A549 (cell line): ENCODE measurements around the gene TAB3.

Experiments used
- KDM5A ChIP-seq: fragments of 200-600 bp; sonication (generic); IDR thresholded peaks from 2 replicates; pipeline ENCODE4 v1.6.1; 2016; ENCODE audit warnings: antibody characterized with exemption, mild to moderate bottlenecking
- MAFK ChIP-seq: fragments of 450-650 bp; IDR thresholded peaks from 2 replicates; pipeline ENCODE4 v1.6.1; 2014; ENCODE audit not compliant: partially characterized antibody
- POLR2A ChIP-seq: IDR thresholded peaks from 2 replicates; pipeline ENCODE4 v1.6.1; 2012; ENCODE audit warnings: mild to moderate bottlenecking, low read length
- RAD21 ChIP-seq, 2 experiments: fragments of >200 bp in 1 of 2; sonication (Bioruptor Twin) in 1 of 2; formaldehyde crosslinking in 1 of 2; IDR thresholded peaks in 1 of 2; conservative IDR thresholded peaks in 1 of 2; 2 replicates in 1 of 2; 3 replicates in 1 of 2; pipeline ENCODE4 v1.6.1; 2012 to 2018; ENCODE audit warnings: inconsistent platforms in 1 of 2

DNA sequence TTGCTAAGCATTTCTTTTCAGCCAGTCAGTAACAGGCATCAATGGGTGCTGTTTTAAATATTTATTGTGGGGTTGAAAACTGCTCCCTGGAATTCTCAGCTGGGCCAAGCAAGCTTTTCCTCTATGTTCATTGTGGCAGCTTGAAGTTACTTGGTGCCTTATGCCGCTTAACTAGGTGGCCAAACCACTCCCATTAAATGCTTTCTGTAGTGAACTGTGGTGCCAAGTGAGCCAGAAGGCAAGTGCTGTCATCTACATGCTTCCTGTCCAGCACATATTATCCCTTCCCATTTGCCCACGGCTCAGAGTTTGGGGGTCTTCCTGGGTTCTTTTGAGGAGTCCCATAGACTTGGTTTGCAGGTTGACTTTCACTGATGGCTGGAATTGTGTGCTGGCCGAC is 64.8 kb downstream of the TAB3 start:
- TF ChIP-seq KDM5A (no peak), RAD21 (conservative IDR thresholded peaks at IDR 0.05 in 1 of 2, IDR thresholded peaks at IDR 0.05 in 1 of 2) (no peak), MAFK (no peak), POLR2A (no peak)
